GM18861 (cell line): ENCODE data around the gene RELCH.

Experiments
- ATAC-seq: cut with Tn5 transposase; IDR thresholded peaks from one replicate; pipeline ENCODE4 v1.9.1; 2021; ENCODE audit not compliant: unreplicated experiment

RELCH gene

DNA sequence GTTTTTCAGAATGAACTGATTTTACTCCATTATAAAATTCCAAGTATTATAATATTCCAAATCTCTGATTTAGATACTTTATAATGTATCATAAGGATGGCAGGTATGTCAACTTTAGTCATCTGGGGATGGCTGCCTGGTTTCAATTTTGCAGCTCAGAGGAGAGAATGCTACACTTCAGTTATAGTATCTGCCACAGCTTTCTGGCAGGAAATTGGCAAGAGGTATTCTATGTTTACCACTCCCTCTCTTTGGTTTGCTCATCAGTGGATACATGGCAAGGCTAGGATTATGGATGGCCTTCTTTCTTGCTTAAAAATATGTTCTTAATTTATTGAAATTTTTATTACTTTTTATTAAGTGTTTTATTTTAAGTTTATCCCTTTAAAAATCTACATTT lies 71.0 kb downstream of the RELCH start:
- ATAC-seq: no peak

DNA sequence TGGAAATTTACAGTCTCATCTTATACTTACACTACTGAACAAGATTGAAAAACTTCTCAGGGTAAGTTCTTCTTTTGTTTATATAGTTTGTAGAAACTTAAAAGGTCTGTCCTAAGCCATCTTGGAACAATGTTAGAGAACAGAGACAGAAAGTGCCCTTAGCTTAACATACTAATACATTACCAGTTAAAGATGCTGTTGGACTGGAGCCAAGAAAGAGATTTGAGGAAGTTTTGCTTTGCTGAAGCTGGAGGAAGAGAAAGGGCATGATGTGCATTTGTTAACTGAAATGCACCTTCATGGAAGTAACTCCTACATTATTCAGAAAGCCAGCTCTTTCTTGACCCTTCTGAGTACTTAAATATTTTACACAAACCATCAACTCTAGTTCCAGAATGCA lies 71.6 kb downstream of the RELCH start:
- ATAC-seq: peak; percentile 71

GRCh38 chr18:62262061-62262460 lies 75.0 kb downstream of the RELCH start:
- ATAC-seq: no peak

DNA sequence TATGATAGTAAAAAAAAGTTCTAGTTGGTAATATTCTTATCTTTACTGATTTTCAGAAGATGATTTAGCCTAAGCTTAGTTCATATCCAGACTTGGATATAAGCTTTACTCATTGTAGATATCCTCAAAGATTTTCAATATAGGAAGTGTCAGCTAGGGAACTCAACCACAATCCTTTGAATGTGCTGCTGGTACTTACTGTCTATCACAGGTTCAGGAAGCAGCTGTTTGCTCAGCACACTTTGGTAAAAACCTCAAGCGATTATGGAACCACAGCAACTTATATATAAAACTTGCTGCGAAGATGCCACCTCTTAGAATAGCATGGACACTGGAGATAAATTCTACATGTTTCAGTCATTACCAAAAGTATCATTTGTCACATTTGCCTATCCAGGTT lies 77.9 kb downstream of the RELCH start:
- no peak for ATAC-seq

DNA sequence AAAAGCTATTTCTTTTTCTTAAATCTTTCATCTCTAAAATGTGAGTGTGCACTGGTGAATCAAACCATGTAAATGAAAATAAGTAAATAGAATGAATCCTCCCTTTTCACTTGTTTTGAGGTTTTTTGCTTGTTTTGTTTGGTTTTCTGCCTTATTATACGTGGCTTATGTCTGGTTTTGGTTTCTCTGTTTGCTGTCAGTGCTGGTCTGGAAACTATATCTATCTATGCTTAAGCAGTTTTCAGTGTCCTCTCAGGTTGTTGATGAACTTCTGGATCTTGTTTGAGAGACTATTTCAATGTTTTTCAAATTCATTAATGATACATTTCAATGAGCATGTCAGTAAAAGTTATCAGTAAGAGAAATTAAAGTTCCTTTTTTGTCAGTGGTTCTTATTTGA lies 90.0 kb downstream of the RELCH start:
- no peak for ATAC-seq

DNA sequence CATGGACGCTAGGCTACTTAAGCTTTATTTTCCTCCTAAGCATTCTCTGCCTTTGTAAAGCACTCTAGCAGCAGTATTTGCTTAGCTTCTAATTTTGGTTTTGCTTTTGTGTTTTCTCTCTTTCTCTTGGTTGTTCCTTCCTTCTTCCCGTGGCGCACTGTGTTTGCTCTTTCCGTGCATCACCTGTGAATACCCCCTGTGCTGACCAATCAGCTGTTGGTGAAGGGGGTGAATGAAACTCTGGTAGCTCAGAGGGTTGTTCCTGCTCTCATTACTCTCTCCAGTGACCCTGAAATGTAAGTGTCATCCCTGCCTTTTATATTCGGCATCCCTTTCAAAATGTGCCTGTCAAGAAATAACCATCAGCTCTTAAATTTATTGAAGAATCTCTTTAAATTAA lies 92.5 kb downstream of the RELCH start:
- no peak for ATAC-seq

DNA sequence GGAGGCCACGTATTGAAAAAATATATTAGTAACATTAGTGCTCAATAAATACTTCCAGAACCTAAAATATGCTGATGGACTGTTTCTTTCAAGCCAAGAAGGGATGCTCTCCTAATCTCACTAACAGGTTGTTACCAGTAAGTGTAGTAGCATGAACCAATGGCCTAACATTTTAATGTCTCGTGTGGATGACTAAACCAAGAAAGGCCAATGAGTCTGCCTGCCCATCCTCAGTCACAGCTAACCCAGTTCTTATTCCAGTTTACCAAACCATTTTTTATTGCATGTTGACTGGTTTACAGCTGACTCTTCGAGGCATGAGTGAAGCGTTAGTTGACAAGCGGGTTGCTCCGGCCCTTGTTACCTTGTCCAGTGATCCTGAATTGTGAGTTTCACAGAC lies 93.0 kb downstream of the RELCH start:
- no peak for ATAC-seq

- no peak for ATAC-seq
Observed at GRCh38 chr18:62280786-62281185, 93.7 kb downstream of the RELCH start.

DNA sequence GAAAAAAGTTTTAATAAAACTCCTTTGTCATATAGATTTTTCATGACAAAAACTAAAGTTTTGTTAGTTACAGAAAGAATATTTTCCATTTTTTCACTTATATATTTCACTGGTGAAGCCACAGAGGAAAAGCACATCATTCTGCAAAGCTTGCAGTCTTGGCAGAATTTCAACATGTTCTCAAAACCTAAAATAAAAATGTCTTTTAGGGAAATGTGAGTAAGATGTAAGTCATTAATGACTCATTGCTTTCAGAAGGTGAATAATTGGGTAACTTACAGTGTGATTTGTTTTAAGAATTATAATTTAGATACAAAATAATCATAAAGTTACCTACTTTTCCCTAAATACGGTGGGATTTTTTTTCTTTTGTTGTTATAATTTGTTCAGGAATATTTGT lies 94.6 kb downstream of the RELCH start:
- no peak for ATAC-seq

- no peak for ATAC-seq
Observed at GRCh38 chr18:62282188-62282629, 95.2 kb downstream of the RELCH start.

- ATAC-seq: no peak
Observed at GRCh38 chr18:62284637-62285036, 97.6 kb downstream of the RELCH start.

DNA sequence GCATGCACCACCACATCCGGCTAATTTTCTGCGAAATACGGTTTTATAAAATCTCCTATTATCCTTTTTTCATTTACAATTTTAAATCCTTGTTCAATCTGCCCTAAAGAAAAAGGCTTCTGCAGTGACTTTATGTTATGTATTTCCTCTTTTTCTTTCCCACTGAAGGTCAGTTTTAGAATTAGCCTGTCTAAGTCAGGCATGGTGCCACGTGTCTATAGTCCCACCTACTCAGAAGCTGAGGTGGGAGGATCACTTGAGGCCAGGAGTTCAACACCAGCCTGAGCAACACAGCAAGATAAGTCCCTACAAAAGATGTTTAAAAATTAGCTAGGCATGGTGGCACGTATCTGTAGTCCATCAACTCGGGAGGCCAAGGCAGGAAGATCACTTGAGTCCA lies 98.2 kb downstream of the RELCH start:
- no peak for ATAC-seq

- ATAC-seq: peak; percentile 47
Observed at GRCh38 chr18:62287781-62288664, 101.0 kb downstream of the RELCH start.

DNA sequence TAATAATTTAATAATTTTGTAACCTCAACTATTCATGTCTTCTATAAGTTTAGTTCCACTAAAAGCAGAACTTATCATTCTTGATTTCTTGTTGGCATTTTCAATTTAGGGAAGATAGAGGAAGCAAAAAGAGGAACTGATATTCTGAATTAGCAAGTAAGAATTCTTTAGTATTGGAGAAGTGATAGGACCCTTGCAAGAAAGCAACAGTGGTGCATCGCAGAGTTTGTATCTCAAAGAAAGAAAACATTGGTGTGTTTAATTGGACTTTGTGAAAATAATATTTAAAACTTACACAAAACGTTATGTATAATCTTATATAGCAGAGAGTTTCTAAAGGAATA lies 101.6 kb downstream of the RELCH start:
- ATAC-seq: peak; percentile 27

DNA sequence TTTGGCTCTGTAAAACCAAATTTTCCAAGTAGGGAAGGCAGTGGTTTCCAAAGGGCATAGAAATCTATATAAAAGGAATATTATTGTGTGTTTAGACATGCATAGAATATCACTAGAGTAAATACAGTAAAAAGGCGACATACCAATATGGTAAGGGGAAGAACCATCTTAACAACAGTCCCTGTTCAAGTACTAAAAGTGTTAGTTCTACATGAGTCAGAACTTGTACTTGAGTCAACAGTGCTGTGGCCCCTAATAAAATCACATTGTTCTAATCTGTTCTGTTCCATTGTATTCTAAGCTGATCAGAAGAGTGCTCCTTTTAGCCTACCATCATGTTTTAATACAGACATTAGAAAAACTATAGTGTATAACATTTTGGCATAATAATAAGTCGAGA lies 102.0 kb downstream of the RELCH start:
- ATAC-seq: peak; percentile 67

GRCh38 chr18:62294073-62294472 lies 107.0 kb downstream of the RELCH start:
- ATAC-seq: no peak

GRCh38 chr18:62300359-62300963 lies 113.4 kb downstream of the RELCH start:
- no peak for ATAC-seq

GRCh38 chr18:62301322-62301721 lies 114.3 kb downstream of the RELCH start:
- ATAC-seq: no peak

- no peak for ATAC-seq
Observed at GRCh38 chr18:62312851-62313250, 125.8 kb downstream of the RELCH start.

GRCh38 chr18:62318228-62319180 lies 131.4 kb downstream of the RELCH start:
- ATAC-seq: no peak

GRCh38 chr18:62321201-62321600 lies 134.1 kb downstream of the RELCH start:
- no peak for ATAC-seq
